Measurements from ENCODE around the gene GPBAR1. TPM values are rescaled to one million over a fixed set of nuclear protein-coding genes. Genes with fewer than 3 reads are reported as not detected.

Gene GPBAR1
- total and polyA plus RNA-seq, 2 donors (not counting 1 experiment from before 2014, with no cell fraction given), result 0.66 to 0.81 TPM

GRCh38 chr2:218293715-218294429 is 33.1 kb downstream of the GPBAR1 start:
- no peak overlapping the region for H3K9ac ChIP-seq (ENCODE audit: low read length)
- ATAC-seq (ENCODE audit: low read depth) (no peak), DNase-seq (peak; percentile 42)
- H4K20me1 ChIP-seq (ENCODE audit: control insufficient read depth, insufficient read depth, low read length, poor library complexity, severe bottlenecking), result no peaks in the 10 kb centered on the region
- 50% methylated on average over 2 of the region's 5 CpGs for WGBS (ENCODE audit: insufficient coverage)
- H3K9me3 Mint-ChIP-seq (ENCODE audit: insufficient read depth), result no peaks in the 10 kb centered on the region
- peak overlapping the region; percentile 45 for H3K4me3 Mint-ChIP-seq
- H3K36me3 ChIP-seq (replicated peaks in 1 of 2; ENCODE audit: control extremely low read depth in 1 of 2, control insufficient read depth in 1 of 2, extremely low read depth in 1 of 2, insufficient read depth in 2 of 2, low read length in 1 of 2), result no peaks in the 10 kb centered on the region
- H3K4me1 ChIP-seq (ENCODE audit: control insufficient read depth in 2 of 2, insufficient read depth in 2 of 2, low read length in 2 of 2), result peaks cover 43 to 56% of the 10 kb centered on the region in 2 donors
- CTCF ChIA-PET, result interaction anchor here (0.6 to 15.5 kb wide), 14 partner anchors 8 to 172 kb away, joined by 3 to 331 read pairs (median 4); partner anchors contain the start of genes AAMP, CATIP and PNKD
- no peak overlapping the region for H3K4me3 ChIP-seq (ENCODE audit: control extremely low read depth in 1 of 5, extremely low read depth in 1 of 5, insufficient read depth in 1 of 5, low read depth in 2 of 5, low read length in 4 of 5)
- H3K4me1 Mint-ChIP-seq, result peaks cover 51% of the 10 kb centered on the region
- POLR2A ChIA-PET, result interaction anchor here (0.6 to 2.6 kb wide), 4 partner anchors 7 to 580 kb away, joined by 3 to 9 read pairs (median 6); partner anchors contain the start of gene CTDSP1
- TF ChIP-seq, protein P1, sequence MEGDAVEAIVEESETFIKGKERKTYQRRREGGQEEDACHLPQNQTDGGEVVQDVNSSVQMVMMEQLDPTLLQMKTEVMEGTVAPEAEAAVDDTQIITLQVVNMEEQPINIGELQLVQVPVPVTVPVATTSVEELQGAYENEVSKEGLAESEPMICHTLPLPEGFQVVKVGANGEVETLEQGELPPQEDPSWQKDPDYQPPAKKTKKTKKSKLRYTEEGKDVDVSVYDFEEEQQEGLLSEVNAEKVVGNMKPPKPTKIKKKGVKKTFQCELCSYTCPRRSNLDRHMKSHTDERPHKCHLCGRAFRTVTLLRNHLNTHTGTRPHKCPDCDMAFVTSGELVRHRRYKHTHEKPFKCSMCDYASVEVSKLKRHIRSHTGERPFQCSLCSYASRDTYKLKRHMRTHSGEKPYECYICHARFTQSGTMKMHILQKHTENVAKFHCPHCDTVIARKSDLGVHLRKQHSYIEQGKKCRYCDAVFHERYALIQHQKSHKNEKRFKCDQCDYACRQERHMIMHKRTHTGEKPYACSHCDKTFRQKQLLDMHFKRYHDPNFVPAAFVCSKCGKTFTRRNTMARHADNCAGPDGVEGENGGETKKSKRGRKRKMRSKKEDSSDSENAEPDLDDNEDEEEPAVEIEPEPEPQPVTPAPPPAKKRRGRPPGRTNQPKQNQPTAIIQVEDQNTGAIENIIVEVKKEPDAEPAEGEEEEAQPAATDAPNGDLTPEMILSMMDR (IDR thresholded peaks at IDR 0.05), result no peak
- TF ChIP-seq EZH2 (IDR thresholded peaks at IDR 0.05; ENCODE audit: borderline replicate concordance, insufficient read depth, low read depth, low read length, poor library complexity, severe bottlenecking), result no peak
- H3K27me3 Mint-ChIP-seq, result no peaks in the 10 kb centered on the region
- peak overlapping the region; percentile 34 for H3K4me2 ChIP-seq (replicated peaks; ENCODE audit: low read depth, low read length, poor library complexity, severe bottlenecking)
- no peaks in the 10 kb centered on the region for H3K9me3 ChIP-seq (ENCODE audit: control extremely low read depth in 1 of 3, control insufficient read depth in 2 of 3, insufficient read depth in 1 of 3, low read length in 2 of 3)
- no peak overlapping the region for H2AFZ ChIP-seq (ENCODE audit: insufficient read depth, low read depth, low read length, poor library complexity, severe bottlenecking)
- peak overlapping the region in 1 of 2 donors; percentile 98 for H3K27ac ChIP-seq (ENCODE audit: low read length in 2 of 2)
- H3K27ac Mint-ChIP-seq, result peak overlapping the region; percentile 81
- intact Hi-C loops (cut with micrococcal nuclease), result loop anchor here (2.0 to 5.0 kb wide), 4 partner anchors 29 to 588 kb away; partner anchors contain the start of genes CATIP, CNOT9, USP37 and WNT10A
- peaks cover 54% of the 10 kb centered on the region for H3K79me2 ChIP-seq (ENCODE audit: control insufficient read depth, insufficient read depth, low read length)
- H3K27me3 ChIP-seq (replicated peaks in 1 of 4; ENCODE audit: control extremely low read depth in 1 of 4, control insufficient read depth in 3 of 4, insufficient read depth in 4 of 4, low read length in 3 of 4), result no peaks in the 10 kb centered on the region
